ENCODE data around the gene PNN.
"Not testable (repeated sequence)": the region's sequence is repeated elsewhere in the genome, so short reads cannot be mapped to it uniquely, and the experiment has no call there.

PNN gene

GRCh38 chr14:39157491-39157890 lies 17.6 kb upstream of the PNN start:
- in situ Hi-C loops (cut with MboI; ENCODE audit: low sequenced_read_pairs, unreplicated experiment) = no loop called here
- no peak for DNase-seq (ENCODE audit: low spot score)
- no peak for TF ChIP-seq CTCF (IDR thresholded peaks at IDR 0.05; ENCODE audit: borderline replicate concordance, control extremely low read depth, extremely low read depth, insufficient read depth, missing control alignments)

- no peak for TF ChIP-seq CTCF (IDR thresholded peaks at IDR 0.05; ENCODE audit: borderline replicate concordance, control extremely low read depth, extremely low read depth, insufficient read depth, missing control alignments)
- in situ Hi-C loops (cut with MboI; ENCODE audit: low sequenced_read_pairs, unreplicated experiment) = no loop called here
- DNase-seq (ENCODE audit: low spot score) = no peak
These were observed 16.7 kb upstream of the PNN start for GRCh38 chr14:39158222-39158858.

- in situ Hi-C loops (cut with MboI; ENCODE audit: low sequenced_read_pairs, unreplicated experiment) = no loop called here
- DNase-seq (ENCODE audit: low spot score) = no peak
- TF ChIP-seq CTCF (IDR thresholded peaks at IDR 0.05; ENCODE audit: borderline replicate concordance, control extremely low read depth, extremely low read depth, insufficient read depth, missing control alignments) = no peak
These were observed 14.6 kb upstream of the PNN start for GRCh38 chr14:39160494-39160893.

- in situ Hi-C loops (cut with MboI; ENCODE audit: low sequenced_read_pairs, unreplicated experiment); DNase-seq (ENCODE audit: low spot score): not testable (repeated sequence)
These were observed 7.2 kb upstream of the PNN start for GRCh38 chr14:39167797-39168320.

GRCh38 chr14:39168591-39168990 lies 6.5 kb upstream of the PNN start:
- TF ChIP-seq CTCF (IDR thresholded peaks at IDR 0.05; ENCODE audit: borderline replicate concordance, control extremely low read depth, extremely low read depth, insufficient read depth, missing control alignments) = no peak
- DNase-seq (ENCODE audit: low spot score) = no peak
- in situ Hi-C loops (cut with MboI; ENCODE audit: low sequenced_read_pairs, unreplicated experiment) = no loop called here

GRCh38 chr14:39169541-39169900 lies 5.5 kb upstream of the PNN start:
- no peak for DNase-seq (ENCODE audit: low spot score)
- no peak for TF ChIP-seq CTCF (IDR thresholded peaks at IDR 0.05; ENCODE audit: borderline replicate concordance, control extremely low read depth, extremely low read depth, insufficient read depth, missing control alignments)
- in situ Hi-C loops (cut with MboI; ENCODE audit: low sequenced_read_pairs, unreplicated experiment) = no loop called here

- TF ChIP-seq CTCF (IDR thresholded peaks at IDR 0.05; ENCODE audit: borderline replicate concordance, control extremely low read depth, extremely low read depth, insufficient read depth, missing control alignments) = no peak
- in situ Hi-C loops (cut with MboI; ENCODE audit: low sequenced_read_pairs, unreplicated experiment) = no loop called here
- DNase-seq (ENCODE audit: low spot score) = no peak
These were observed 1.9 kb upstream of the PNN start for GRCh38 chr14:39173198-39173597.
